MM.1S (cell line): ENCODE data around the gene PALD1.

ENCODE experiments used
- CTCF ChIP-seq: fragments of 300-600 bp; sonication (generic); IDR thresholded peaks from 2 replicates; pipeline ENCODE4 v1.5.1; 2016; ENCODE audit warnings: antibody characterized with exemption, low read length, mixed read lengths
- EZH2 ChIP-seq: fragments of 300-600 bp; sonication (generic); optimal IDR thresholded peaks from 2 replicates; pipeline ENCODE3; 2017; ENCODE audit warnings: low read depth, mild to moderate bottlenecking, antibody characterized with exemption, low read length, mixed read lengths
- EZH2phosphoT487 ChIP-seq: fragments of 300-600 bp; sonication (generic); IDR thresholded peaks from 2 replicates; pipeline ENCODE4 v1.6.1; 2018; ENCODE audit warnings: antibody characterized with exemption, low read length

GRCh38 chr10:70604106-70604505 is 125.5 kb downstream of the PALD1 start:
- TF ChIP-seq EZH2 (no peak), CTCF (no peak), EZH2phosphoT487 (no peak)
